NAMALWA (cell line): ENCODE measurements around the gene TMEM171.
A peak's percentile ranks its signal among the peaks of the same experiment; 100 is the strongest.

Experiments used
- DNase-seq: peaks from one replicate; pipeline ENCODE4 v3.0.0-alpha.2; 2015; ENCODE audit warnings: low spot score

TMEM171 gene

DNA sequence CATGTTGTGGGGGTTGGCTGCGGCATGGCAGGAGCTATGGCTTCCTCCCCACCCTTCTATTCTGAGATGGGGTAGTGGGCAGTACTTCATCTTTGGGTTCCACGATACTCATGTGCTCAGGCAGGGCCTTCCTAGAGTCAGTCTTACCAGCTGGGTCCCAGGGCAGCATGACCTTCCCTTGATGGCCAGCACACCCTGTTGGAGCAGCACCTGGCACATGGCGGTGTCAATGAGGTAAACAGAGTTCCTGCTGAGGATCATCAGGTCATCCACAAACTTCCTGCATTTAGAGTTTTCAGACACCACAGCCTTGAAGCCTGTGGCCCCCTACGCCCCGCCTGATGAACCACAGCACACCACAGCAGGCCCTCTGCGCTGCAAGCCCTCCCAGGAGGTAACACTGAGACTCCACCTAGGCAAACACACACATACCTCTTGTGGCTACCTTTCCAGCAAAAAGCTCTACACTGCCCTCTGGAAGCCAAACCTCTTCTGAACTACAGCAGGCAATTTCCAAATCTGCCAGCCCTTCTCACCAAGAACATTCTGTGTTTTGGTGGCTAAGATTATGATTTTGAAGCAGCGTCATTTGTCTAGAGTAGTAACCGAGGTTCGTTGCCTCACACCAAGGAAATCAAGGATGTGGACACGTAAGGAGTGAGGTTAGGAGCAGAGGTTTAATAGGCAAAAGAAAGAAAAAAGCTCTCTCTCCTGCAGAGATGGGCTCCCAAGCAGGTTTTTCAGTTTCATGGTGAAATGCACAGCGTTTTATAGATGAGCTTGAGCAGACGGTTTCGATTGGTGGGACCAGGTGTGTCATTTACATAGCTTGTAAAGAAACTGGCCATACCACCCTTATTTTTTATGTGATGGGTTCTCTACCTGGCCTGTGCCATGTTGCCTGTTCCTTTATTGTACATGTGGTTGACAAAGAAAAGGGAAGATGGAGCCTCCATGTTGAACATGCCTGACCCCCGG, 32.3 kb downstream of the TMEM171 start:
- DNase-seq: no peak

DNA sequence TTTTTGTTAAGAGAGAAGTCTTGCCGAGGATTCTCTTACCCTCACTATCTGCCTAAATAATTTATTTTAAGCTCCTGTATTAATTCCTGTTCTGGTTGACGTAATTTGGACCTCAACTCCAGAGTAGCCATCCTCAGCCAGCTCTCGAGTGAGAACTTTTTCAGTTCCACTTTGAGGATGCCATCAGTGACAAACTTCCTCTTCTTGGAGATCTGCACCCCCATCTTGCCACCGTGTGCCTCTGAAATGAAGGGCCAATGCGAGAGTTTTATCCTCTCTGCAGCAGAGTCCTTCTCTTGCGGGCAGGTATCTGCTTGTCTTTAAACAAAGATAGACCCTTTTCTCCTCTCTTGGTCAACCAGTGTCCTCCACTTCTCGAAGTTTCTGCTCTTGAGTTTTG, 33.1 kb downstream of the TMEM171 start:
- DNase-seq: no peak

DNA sequence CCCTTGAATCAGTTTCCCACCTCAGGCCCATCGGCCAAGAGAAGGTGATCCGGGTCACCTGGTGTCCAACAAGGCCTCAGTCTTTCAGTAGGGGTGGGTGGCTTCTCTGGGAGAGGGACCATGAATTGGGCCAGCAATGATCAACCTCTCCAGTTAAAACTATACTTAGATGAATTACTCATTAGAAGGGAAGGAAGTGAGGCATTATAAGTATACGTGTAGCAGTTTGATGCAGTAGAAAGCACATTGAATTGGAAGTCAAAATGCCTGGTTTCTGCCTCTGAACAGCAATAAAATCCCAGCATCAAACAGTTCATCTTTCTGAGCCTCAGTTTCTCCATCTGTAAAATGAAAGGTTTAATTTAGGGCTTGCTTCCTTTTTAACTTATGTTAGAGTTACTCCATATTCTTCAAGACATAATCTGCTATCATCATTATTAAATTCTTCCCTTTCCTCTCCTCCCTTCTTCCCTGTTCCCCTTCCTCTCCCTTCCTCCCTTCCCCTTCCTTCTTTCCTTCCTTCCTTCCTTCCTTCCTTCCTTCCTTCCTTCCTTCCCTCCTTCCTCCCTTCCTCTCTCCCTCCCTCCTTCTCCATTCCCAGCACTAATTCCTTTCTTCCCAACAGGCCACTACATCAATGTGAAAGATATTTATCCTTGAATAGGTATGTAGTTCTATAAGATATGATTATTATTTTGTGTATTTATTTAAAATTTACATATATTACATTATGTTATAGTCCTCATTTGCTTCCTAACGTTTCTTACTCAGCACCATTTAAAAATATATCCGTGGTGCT, 34.0 kb downstream of the TMEM171 start:
- no peak for DNase-seq

DNA sequence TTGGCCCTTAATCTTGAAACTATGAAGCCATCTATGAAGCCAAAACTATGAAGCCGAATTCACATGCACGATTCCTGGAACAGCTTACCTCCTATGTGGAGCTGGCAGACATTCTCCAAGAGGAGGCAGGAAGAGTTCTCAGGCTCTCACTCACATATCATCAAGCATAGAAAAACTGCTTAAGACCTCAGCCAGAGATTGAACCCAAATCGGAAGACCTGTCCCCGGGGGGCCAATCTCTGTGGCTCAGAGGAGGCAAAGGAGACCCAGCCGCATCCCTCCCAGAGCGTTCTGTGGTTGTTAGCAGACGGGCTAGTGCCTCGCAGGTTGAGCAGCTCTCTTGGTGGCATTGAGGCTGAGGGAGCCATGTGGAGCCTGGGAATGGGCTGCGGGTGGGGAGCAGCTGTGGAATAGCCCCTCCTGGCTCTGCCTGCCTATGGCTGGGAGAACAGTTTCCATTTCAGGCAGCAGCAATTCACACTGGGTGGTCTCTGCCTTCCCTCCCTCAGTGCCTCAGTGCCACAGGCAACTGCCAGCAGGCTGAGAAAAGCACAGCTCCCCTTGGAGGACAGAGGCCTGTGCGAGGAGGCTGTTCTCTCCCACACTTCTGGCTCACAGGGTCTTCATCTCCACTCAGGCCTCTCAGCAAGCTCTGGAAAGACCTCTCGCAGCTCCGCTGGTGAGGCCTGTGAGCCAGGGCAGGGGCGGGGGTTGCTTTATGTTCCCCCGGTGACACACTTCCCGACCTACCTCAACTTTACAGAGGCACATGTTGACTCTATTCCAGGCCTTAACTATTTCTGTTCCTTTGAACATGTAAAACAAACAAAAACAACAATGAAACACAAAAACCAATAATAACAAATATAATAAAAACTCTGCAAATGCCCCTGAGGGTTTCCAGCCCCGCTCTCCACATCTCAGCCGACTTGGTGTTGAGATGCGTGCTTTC, 35.2 kb downstream of the TMEM171 start:
- DNase-seq: no peak

DNA sequence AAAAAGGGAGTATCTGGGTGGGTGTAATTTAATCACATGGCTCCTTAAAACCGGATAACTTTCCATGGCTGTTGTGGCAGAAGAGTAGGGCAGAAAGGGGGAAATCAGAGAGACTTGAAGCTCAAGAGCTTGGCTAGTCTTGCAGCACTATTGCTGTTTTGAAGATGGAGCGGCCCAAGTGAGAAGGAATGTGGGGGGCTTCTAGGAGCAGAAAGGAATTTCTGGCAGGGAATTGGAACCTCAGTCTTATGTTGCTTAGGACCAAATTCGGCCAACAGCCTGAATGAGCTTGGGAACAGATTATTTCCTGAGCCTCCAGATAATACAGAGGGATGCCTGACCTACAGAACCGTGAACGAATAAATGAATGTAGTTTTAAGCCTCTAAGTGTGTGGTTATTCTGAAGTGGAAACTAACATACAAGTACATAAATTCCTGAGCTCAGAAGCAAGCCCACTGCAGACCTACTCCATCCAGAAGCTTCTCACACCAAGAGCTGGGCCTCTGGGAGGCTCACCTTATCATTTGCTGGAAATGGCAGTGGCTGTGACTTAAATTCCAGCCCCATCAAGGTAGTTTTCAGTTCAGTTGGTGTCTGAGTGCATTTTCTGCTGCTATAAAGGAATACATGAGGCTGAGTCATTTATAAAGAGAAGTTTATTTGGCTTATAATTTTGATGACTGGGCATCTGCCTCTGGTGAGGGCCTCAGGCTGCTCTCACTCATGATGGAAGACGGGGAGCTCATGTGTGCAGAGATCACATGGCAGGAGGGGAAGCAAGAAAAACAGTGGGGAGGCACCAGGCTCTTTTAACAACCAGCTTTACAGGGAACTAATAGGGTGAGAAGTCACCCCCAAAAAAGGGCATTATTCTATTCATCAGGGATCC, 37.3 kb downstream of the TMEM171 start:
- DNase-seq: no peak

DNA sequence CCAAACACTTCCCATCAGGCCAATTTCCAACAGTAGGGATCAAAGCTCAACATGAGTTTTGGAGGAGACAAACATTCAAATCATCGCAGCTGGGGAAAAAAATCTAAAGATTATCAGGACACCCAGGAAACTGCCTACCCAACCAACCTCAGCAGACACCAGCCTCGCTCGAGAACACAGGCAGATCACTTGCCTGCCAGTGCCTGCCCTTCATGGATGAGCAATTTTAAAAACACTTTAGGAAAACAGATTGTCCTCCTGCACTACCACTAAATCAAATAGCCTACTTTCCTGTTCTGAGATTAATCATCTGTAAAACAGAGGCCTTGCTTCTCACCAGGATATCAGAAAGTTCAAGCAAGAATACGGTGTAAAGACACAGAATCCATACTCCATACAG, 37.9 kb downstream of the TMEM171 start:
- no peak for DNase-seq

DNA sequence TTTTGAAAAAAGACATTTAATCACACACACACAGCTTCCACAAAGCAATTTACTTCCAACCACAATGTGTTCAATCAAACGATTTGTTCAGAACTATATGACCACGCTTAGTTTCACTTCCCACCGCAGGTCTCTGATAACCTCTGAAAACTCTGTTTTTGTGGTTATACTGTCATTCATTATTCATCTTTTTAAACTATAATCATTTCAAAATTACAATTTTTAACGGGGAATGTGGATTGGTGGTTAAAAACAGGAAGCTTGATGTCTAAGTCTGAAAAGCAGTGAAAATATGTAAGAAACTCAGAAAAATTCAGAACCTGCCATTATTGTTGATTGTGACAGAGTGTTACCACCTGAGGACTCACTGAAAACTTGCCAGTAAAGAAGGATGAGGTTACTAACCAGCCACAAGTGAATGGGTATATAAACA, 39.9 kb downstream of the TMEM171 start:
- peak; percentile 77 for DNase-seq

DNA sequence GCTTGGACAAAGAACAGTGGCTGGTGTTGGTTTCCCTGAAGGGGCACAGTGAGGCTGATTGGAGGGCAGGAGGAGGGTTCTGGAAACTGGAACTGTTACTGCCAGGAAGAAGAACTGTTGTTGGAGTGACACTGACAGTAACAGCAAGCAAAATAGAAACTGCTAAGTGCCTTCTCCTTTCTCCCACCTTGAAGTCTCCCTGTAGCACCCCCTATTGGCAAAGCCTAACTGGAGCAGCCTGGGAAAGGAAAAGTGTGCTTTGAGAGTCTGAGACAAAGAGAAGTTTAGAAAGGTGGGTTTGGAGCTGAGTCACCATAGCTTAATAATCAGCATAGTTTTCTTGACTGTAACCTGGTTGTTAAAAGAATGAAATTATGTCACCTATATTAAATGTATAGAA, 50.1 kb downstream of the TMEM171 start:
- DNase-seq: peak; percentile 57

DNA sequence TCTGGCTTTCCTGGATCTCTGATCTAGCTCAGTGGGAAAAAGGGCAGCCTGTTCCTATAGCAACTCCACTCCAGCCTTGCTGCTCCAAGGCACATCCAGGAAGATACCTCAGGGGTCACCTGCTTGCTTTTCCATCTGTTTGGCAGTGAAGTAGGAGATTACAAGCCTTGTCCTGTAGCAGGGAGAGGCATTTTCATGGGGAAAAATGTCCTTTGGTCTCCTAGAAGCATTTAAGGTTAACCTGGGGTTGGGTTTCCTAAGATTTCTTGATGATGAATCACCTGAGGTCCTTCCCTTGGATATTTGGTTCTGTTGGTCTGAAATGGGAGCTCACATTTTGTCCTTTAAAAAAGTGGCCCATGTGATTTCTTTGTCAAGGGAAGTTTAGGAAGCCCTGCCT, 51.1 kb downstream of the TMEM171 start:
- DNase-seq: no peak

DNA sequence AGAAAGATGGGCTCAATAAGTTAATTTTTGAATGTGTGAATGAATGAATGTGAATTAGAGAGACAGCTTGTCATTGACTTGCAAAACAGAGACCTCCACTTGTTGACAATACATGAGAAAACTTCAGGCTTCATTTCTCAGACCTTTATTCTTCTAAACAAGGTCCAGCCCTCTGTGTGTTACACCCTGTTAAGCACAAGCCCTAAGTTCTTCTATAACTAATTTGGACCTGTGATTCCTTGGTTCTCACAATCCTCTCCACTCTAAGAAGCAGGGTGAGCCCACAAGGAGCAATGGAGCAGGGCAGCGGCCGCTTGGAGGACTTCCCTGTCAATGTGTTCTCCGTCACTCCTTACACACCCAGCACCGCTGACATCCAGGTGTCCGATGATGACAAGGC, 52.6 kb downstream of the TMEM171 start, which contains the start of gene TMEM174:
Gene TMEM174 (plus strand): TSS at position 243 of the 400 bp plus-strand sequence. CDS start 51 bp downstream, at position 294.
- DNase-seq: no peak

DNA sequence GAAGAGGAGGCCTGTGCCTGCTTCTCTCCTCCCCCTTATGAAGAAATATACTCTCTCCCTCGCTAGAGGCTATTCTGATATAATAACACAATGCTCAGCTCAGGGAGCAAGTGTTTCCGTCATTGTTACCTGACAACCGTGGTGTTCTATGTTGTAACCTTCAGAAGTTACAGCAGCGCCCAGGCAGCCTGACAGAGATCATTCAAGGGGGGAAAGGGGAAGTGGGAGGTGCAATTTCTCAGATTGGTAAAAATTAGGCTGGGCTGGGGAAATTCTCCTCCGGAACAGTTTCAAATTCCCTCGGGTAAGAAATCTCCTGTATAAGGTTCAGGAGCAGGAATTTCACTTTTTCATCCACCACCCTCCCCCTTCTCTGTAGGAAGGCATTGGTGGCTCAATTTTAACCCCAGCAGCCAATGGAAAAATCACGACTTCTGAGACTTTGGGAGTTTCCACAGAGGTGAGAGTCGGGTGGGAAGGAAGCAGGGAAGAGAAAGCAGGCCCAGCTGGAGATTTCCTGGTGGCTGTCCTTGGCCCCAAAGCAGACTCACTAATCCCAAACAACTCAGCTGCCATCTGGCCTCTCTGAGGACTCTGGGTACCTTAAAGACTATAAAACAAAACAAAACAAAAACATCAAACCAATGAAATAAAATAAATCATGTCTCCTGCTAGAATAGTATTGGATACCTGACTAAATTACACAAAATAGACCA, 53.9 kb downstream of the TMEM171 start:
- DNase-seq: no peak

DNA sequence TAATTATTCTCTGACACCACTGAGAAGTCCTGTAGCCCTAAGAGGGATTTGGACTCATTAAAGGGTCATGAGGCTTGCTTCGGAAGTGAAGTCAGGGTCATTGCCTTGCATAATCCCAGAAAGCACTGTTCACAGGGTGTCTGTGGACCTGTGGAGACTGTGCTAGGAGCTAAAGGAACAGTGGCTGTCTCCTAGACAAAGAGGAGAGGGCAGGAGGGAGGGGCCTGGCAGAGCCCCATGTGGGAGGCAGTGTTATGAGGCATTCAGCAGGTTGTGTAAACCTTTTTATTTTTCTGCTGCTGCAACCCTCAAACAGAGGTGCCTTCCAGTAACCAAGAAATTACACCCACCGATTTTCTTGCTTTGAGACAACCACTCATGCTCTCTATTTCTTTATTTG, 55.9 kb downstream of the TMEM171 start:
- DNase-seq: no peak

DNA sequence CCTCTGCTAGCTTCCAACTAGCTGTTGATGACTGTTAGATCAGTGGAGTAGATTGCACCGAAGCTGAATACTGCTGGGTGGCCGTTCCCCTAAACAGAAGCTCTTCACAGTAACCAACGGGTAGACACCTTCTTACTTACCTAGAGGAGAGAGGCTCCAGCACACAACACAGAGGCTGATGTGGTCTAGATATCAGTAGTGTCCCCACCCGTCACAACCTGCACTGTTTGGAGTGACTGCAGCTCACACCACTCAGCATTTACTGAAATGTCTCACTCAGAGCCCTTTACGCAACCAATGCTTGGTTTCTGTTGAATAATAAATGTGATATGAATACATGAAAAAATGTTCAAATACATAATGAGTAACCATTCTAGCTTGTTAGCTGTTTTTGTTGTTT, 57.9 kb downstream of the TMEM171 start:
- no peak for DNase-seq

DNA sequence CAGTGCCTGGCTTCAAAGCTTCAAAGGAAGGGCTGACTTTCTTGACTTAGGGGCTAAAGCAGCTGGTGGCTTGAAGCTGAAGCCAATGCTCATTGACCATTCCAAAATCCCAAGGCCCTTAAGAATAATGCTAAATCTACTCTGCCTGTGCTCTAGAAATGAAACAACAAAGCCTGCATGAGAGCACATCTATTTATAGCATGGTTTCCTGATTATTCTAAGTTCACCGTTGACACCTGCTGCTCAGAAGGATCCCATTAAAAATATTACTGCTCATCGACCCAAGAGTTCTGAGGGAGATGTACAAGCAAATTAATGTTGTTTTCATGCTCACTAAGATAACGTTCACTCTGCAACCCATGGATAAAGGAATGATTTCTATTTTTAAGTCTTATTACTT, 59.4 kb downstream of the TMEM171 start:
- no peak for DNase-seq

DNA sequence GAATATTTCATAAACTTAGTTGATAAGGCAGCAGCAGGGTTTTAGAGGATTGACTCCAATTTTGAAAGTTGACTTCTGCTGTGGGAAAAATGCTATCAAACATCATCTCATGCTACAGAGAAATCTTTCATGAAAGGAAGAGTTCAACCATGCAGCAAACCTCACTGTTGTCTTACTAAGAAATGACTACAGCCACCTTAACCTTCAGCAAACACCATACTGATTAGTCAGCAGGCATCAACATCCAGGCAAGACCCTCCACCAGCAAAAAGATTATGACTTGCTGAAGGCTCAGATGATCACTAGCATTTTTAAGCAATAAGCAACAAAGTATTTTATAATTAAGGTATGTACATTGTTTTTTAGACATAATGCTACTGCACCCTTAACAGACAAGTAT, 60.2 kb downstream of the TMEM171 start:
- DNase-seq: no peak
